ENCODE results near the gene SGO1. TPM values are rescaled to one million over a fixed set of nuclear protein-coding genes. Genes with fewer than 3 reads are reported as not detected.
"Not testable (repeated sequence)": the region's sequence is repeated elsewhere in the genome, so short reads cannot be mapped to it uniquely, and the experiment has no call there.

SGO1 gene
- polyA plus RNA-seq, 1 of the 3 experiments (the other 2 are of a cell fraction): 2.2 TPM

- TF ChIP-seq RAD21 (IDR thresholded peaks at IDR 0.05; ENCODE audit: low read length): no peak
Observed at GRCh38 chr3:20222274-20222673, 36.3 kb upstream of the SGO1 start (continued).

DNA sequence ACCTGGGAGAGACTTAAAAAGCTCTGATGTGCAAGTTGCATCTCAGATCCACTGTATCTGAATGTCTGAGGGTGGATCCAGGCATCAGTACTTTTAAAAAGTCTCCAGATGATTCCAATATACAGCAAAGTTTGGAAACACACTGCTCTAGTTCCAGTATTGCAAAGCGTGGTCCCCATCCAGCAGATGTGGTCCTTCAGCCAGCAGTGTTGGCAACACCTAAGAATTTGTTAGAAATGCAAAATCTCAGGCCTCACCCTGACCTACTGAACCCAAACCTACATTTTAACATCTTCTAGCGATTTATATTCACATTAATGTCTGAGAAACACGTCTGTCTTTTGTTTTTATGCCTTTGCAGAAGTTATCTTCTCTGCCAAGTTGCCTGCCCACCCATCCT is 32.2 kb upstream of the SGO1 start:
- no peak overlapping the region for H3K4me2 ChIP-seq
- H3F3A ChIP-seq (replicated peaks; ENCODE audit: insufficient read depth): no peaks in the 10 kb centered on the region
- H3K9ac ChIP-seq: no peak overlapping the region
- no peaks in the 10 kb centered on the region for H3K27me3 ChIP-seq (ENCODE audit: insufficient read depth)
- H3K9me2 ChIP-seq: no peaks in the 10 kb centered on the region
- TF ChIP-seq USF2 (IDR thresholded peaks at IDR 0.05; ENCODE audit: borderline replicate concordance, low read depth, low read length) (no peak), PBX3 (IDR thresholded peaks at IDR 0.05) (no peak)
- H4K20me1 ChIP-seq (ENCODE audit: insufficient read depth): no peaks in the 10 kb centered on the region
- ChIA-PET POLR2A (no interaction called here), CTCF (no interaction called here)
- H3K4me1 ChIP-seq (ENCODE audit: control insufficient read depth in 1 of 2, insufficient read depth in 2 of 2, low read depth in 1 of 2, low read length in 1 of 2): no peaks in the 10 kb centered on the region
- no peaks in the 10 kb centered on the region for H3K9me3 ChIP-seq
- H3K79me2 ChIP-seq (ENCODE audit: insufficient read depth): no peaks in the 10 kb centered on the region
- H3K36me3 ChIP-seq (replicated peaks in 1 of 2; ENCODE audit: control insufficient read depth in 1 of 2, insufficient read depth in 2 of 2, low read length in 1 of 2): no peaks in the 10 kb centered on the region
- WGBS (ENCODE audit: low lambda C conversion rate): 13% methylated on average over 3 of the region's 3 CpGs
- no peak overlapping the region for H2AFZ ChIP-seq (ENCODE audit: low read depth)
- no peak for DNase-seq
- H3K4me3 ChIP-seq (ENCODE audit: low read depth in 2 of 2, low read length in 1 of 2): no peak overlapping the region
- H3K27ac ChIP-seq (ENCODE audit: low read depth in 2 of 2, low read length in 1 of 2): no peak overlapping the region

GRCh38 chr3:20215636-20216035 is 29.6 kb upstream of the SGO1 start:
- TF ChIP-seq TEAD4 (IDR thresholded peaks at IDR 0.05; ENCODE audit: borderline replicate concordance, insufficient read depth) (no peak), CHD2 (IDR thresholded peaks at IDR 0.05; ENCODE audit: low read length, partially characterized antibody) (no peak), TCF12 (IDR thresholded peaks at IDR 0.05) (no peak), GABPA (IDR thresholded peaks at IDR 0.05; ENCODE audit: low read depth) (no peak), MAX (IDR thresholded peaks at IDR 0.05; ENCODE audit: low read depth) (no peak), FOSL2 (IDR thresholded peaks at IDR 0.05; ENCODE audit: borderline replicate concordance, low read depth) (no peak), RCOR1 (IDR thresholded peaks at IDR 0.05; ENCODE audit: low read length) (no peak), RXRA (IDR thresholded peaks at IDR 0.05; ENCODE audit: borderline replicate concordance, low read depth) (no peak), FOXJ3 (CRISPR knock-in tag; IDR thresholded peaks at IDR 0.05) (no peak)
- TF ChIP-seq, protein P1, sequence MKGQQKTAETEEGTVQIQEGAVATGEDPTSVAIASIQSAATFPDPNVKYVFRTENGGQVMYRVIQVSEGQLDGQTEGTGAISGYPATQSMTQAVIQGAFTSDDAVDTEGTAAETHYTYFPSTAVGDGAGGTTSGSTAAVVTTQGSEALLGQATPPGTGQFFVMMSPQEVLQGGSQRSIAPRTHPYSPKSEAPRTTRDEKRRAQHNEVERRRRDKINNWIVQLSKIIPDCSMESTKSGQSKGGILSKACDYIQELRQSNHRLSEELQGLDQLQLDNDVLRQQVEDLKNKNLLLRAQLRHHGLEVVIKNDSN (IDR thresholded peaks at IDR 0.05; ENCODE audit: borderline replicate concordance, low read depth): no peak
- no peaks in the 10 kb centered on the region for H3K9me2 ChIP-seq
- H4K20me1 ChIP-seq (ENCODE audit: insufficient read depth): no peaks in the 10 kb centered on the region
- H3K79me2 ChIP-seq (ENCODE audit: insufficient read depth): no peaks in the 10 kb centered on the region
- no peak overlapping the region for H3K27ac ChIP-seq (ENCODE audit: low read depth in 2 of 2, low read length in 1 of 2)
- H3K4me2 ChIP-seq: no peak overlapping the region
- DNase-seq: no peak
- 26% methylated on average over 4 of the region's 4 CpGs for WGBS (ENCODE audit: low lambda C conversion rate)
- no peak overlapping the region for H3K4me3 ChIP-seq (ENCODE audit: low read depth in 2 of 2, low read length in 1 of 2)
- no peaks in the 10 kb centered on the region for H3F3A ChIP-seq (replicated peaks; ENCODE audit: insufficient read depth)
- H3K9ac ChIP-seq: no peak overlapping the region
- H3K36me3 ChIP-seq (replicated peaks in 1 of 2; ENCODE audit: control insufficient read depth in 1 of 2, insufficient read depth in 2 of 2, low read length in 1 of 2): no peaks in the 10 kb centered on the region
- no peaks in the 10 kb centered on the region for H3K9me3 ChIP-seq
- no peak overlapping the region for H2AFZ ChIP-seq (ENCODE audit: low read depth)
- ChIA-PET POLR2A (no interaction called here), CTCF (no interaction called here)
- no peaks in the 10 kb centered on the region for H3K27me3 ChIP-seq (ENCODE audit: insufficient read depth)
- no peaks in the 10 kb centered on the region for H3K4me1 ChIP-seq (ENCODE audit: control insufficient read depth in 1 of 2, insufficient read depth in 2 of 2, low read depth in 1 of 2, low read length in 1 of 2)

- CTCF ChIA-PET; H3K4me3 ChIP-seq (ENCODE audit: low read depth in 2 of 2, low read length in 1 of 2); H3K36me3 ChIP-seq (replicated peaks in 1 of 2; ENCODE audit: control insufficient read depth in 1 of 2, insufficient read depth in 2 of 2, low read length in 1 of 2); POLR2A ChIA-PET; H3K79me2 ChIP-seq (ENCODE audit: insufficient read depth); H3K27ac ChIP-seq (ENCODE audit: low read depth in 2 of 2, low read length in 1 of 2); H3K4me1 ChIP-seq (ENCODE audit: control insufficient read depth in 1 of 2, insufficient read depth in 2 of 2, low read depth in 1 of 2, low read length in 1 of 2); H2AFZ ChIP-seq (ENCODE audit: low read depth); H3K9me2 ChIP-seq; DNase-seq; H4K20me1 ChIP-seq (ENCODE audit: insufficient read depth); H3K4me2 ChIP-seq; H3K9ac ChIP-seq; H3F3A ChIP-seq (replicated peaks; ENCODE audit: insufficient read depth); H3K9me3 ChIP-seq; H3K27me3 ChIP-seq (ENCODE audit: insufficient read depth): not testable (repeated sequence)
- 29% methylated on average over 1 of the region's 1 CpG for WGBS (ENCODE audit: low lambda C conversion rate)
Observed at GRCh38 chr3:20213491-20213890, 27.5 kb upstream of the SGO1 start.

- H3K9me2 ChIP-seq; H3K27ac ChIP-seq (ENCODE audit: low read depth in 2 of 2, low read length in 1 of 2); DNase-seq; H3K4me2 ChIP-seq; H3F3A ChIP-seq (replicated peaks; ENCODE audit: insufficient read depth); H3K4me3 ChIP-seq (ENCODE audit: low read depth in 2 of 2, low read length in 1 of 2); H3K27me3 ChIP-seq (ENCODE audit: insufficient read depth); H3K4me1 ChIP-seq (ENCODE audit: control insufficient read depth in 1 of 2, insufficient read depth in 2 of 2, low read depth in 1 of 2, low read length in 1 of 2); H3K79me2 ChIP-seq (ENCODE audit: insufficient read depth); H2AFZ ChIP-seq (ENCODE audit: low read depth); H4K20me1 ChIP-seq (ENCODE audit: insufficient read depth); POLR2A ChIA-PET; CTCF ChIA-PET; H3K36me3 ChIP-seq (replicated peaks in 1 of 2; ENCODE audit: control insufficient read depth in 1 of 2, insufficient read depth in 2 of 2, low read length in 1 of 2); H3K9ac ChIP-seq; H3K9me3 ChIP-seq: not testable (repeated sequence)
- WGBS (ENCODE audit: low lambda C conversion rate): 50% methylated on average over 2 of the region's 2 CpGs
Observed at GRCh38 chr3:20207945-20208344, 21.9 kb upstream of the SGO1 start.

All from SK-N-SH (cell line).